SK-N-SH (cell line): ENCODE data around the gene UNC50. TPM values are rescaled to one million over a fixed set of nuclear protein-coding genes. Genes with fewer than 3 reads are reported as not detected.

ENCODE experiments used
- CTCF ChIA-PET: fragments of 300-600, 350-600 bp; formaldehyde crosslinking; extraction: SDS; loops from one replicate; lab custom pipeline; 2021; lab: Yijun Ruan, JAX
- POLR2A ChIA-PET: fragments of 350-600 bp; sonication (Branson Sonifier 250); formaldehyde crosslinking; extraction: SDS; loops from one replicate; lab custom pipeline; 2020; ENCODE audit warnings: antibody characterized with exemption, inconsistent platforms; lab: Yijun Ruan, JAX
- DNase-seq: peaks from one replicate; pipeline ENCODE4 v3.0.0; 2012
- H2AFZ ChIP-seq: fragments of 200-600 bp; sonication (generic); 2 replicates; pipeline ENCODE4 v1.8.1; 2016; ENCODE audit warnings: antibody characterized with exemption, mild to moderate bottlenecking, low read depth
- H3F3A ChIP-seq: fragments of 200-600 bp; sonication (generic); replicated peaks from 2 replicates; pipeline ENCODE3; 2016; ENCODE audit warnings: antibody characterized with exemption, mild to moderate bottlenecking; ENCODE audit not compliant: insufficient read depth
- H3K27ac ChIP-seq, 2 experiments: fragments of 200-500 bp in 1 of 2; fragments of 200-600 bp in 1 of 2; sonication (Bioruptor generic) in 1 of 2; sonication (generic), shearing (Covaris generic) in 1 of 2; 2 replicates each; pipeline versions ENCODE4 v1.5.1 to v1.6.1; 2014 to 2016; ENCODE audit warnings: low read depth in 2 of 2, inconsistent platforms in 1 of 2, low read length in 1 of 2, mild to moderate bottlenecking in 1 of 2, mixed read lengths in 1 of 2
- H3K27me3 ChIP-seq: fragments of 200-600 bp; sonication (generic), shearing (Covaris generic); 2 replicates; pipeline ENCODE4 v1.6.1; 2016; ENCODE audit warnings: mixed run types; ENCODE audit not compliant: insufficient read depth
- H3K36me3 ChIP-seq, 2 experiments: fragments of 200-500 bp in 1 of 2; fragments of 200-600 bp in 1 of 2; sonication (Bioruptor generic) in 1 of 2; sonication (generic) in 1 of 2; replicated peaks in 1 of 2; 2 replicates each; pipeline versions ENCODE3 to v1.5.1; 2014 to 2016; ENCODE audit warnings: low read length in 1 of 2, mild to moderate bottlenecking in 1 of 2; ENCODE audit not compliant: insufficient read depth in 2 of 2, control insufficient read depth in 1 of 2
- H3K4me1 ChIP-seq, 2 experiments: fragments of 200-500 bp in 1 of 2; fragments of 200-600 bp in 1 of 2; sonication (Bioruptor generic) in 1 of 2; sonication (generic), shearing (Covaris generic) in 1 of 2; 2 replicates each; pipeline versions ENCODE4 v1.5.1 to v1.6.1; 2014 to 2016; ENCODE audit warnings: low read depth in 1 of 2, low read length in 1 of 2, mixed run types in 1 of 2; ENCODE audit not compliant: insufficient read depth in 2 of 2, control insufficient read depth in 1 of 2
- H3K4me2 ChIP-seq: fragments of 200-600 bp; sonication (generic), shearing (Covaris generic); 2 replicates; pipeline ENCODE4 v1.6.1; 2017; ENCODE audit warnings: mixed run types
- H3K4me3 ChIP-seq, 2 experiments: fragments of 200-500 bp in 1 of 2; fragments of 200-600 bp in 1 of 2; sonication (Bioruptor generic) in 1 of 2; sonication (generic), shearing (Covaris generic) in 1 of 2; 2 replicates each; pipeline versions ENCODE4 v1.5.1 to v1.8.1; 2014 to 2016; ENCODE audit warnings: low read depth in 2 of 2, inconsistent platforms in 1 of 2, low read length in 1 of 2, mild to moderate bottlenecking in 1 of 2, mixed read lengths in 1 of 2, moderate library complexity in 1 of 2
- H3K79me2 ChIP-seq: fragments of 200-600 bp; sonication (generic); 2 replicates; pipeline ENCODE4 v1.8.1; 2017; ENCODE audit warnings: mild to moderate bottlenecking; ENCODE audit not compliant: insufficient read depth
- H3K9ac ChIP-seq: fragments of 200-600 bp; sonication (generic); 2 replicates; pipeline ENCODE4 v1.6.1; 2017; ENCODE audit warnings: mixed run types
- H3K9me2 ChIP-seq: fragments of 200-600 bp; sonication (generic); 2 replicates; pipeline ENCODE4 v1.6.1; 2017; ENCODE audit warnings: mixed run types
- H3K9me3 ChIP-seq: fragments of 200-600 bp; sonication (generic); 2 replicates; pipeline ENCODE4 v1.6.1; 2017; ENCODE audit warnings: mixed run types, mild to moderate bottlenecking, moderate library complexity
- H4K20me1 ChIP-seq: fragments of 200-600 bp; sonication (generic); 2 replicates; pipeline ENCODE4 v1.6.1; 2017; ENCODE audit warnings: mild to moderate bottlenecking, mixed run types; ENCODE audit not compliant: insufficient read depth
- CHD2 ChIP-seq: fragments of 150-350 bp; IDR thresholded peaks from 2 replicates; pipeline ENCODE4 v1.6.1; 2018; ENCODE audit warnings: low read length; ENCODE audit not compliant: partially characterized antibody
- CTCF ChIP-seq: fragments of 200-600 bp; sonication (generic); IDR thresholded peaks from 2 replicates; pipeline ENCODE4 v1.6.1; 2017; ENCODE audit warnings: antibody characterized with exemption, mild to moderate bottlenecking, moderate library complexity
- EZH2phosphoT487 ChIP-seq: fragments of 200-600 bp; sonication (generic); IDR thresholded peaks from 2 replicates; pipeline ENCODE4 v1.6.1; 2017; ENCODE audit warnings: low read depth, mixed run types, mild to moderate bottlenecking, antibody characterized with exemption, moderate library complexity, borderline replicate concordance
- GABPA ChIP-seq: IDR thresholded peaks from 2 replicates; pipeline ENCODE4 v1.4.0; 2012; ENCODE audit warnings: low read depth, mild to moderate bottlenecking
- GATA2 ChIP-seq: sonication (generic); formaldehyde crosslinking; IDR thresholded peaks from 2 replicates; pipeline ENCODE4 v1.5.0; 2020; ENCODE audit warnings: mild to moderate bottlenecking, missing genetic modification reagents
- JUND ChIP-seq: IDR thresholded peaks from 2 replicates; pipeline ENCODE4 v1.4.0; 2012
- MXI1 ChIP-seq: IDR thresholded peaks from 2 replicates; pipeline ENCODE4 v1.6.1; 2012; ENCODE audit warnings: mild to moderate bottlenecking, low read depth, low read length, improper control_type of control experiment
- NFIC ChIP-seq: IDR thresholded peaks from 2 replicates; pipeline ENCODE4 v1.4.0; 2012; ENCODE audit warnings: borderline replicate concordance
- NRF1 ChIP-seq: IDR thresholded peaks from 2 replicates; pipeline ENCODE4 v1.6.1; 2012; ENCODE audit warnings: low read depth, mild to moderate bottlenecking, low read length
- PBX3 ChIP-seq: IDR thresholded peaks from 2 replicates; pipeline ENCODE4; 2012
- POLR2AphosphoS5 ChIP-seq: IDR thresholded peaks from 2 replicates; pipeline ENCODE4 v1.6.1; 2012; ENCODE audit warnings: low read depth, low read length
- RCOR1 ChIP-seq: fragments of 150-350 bp; IDR thresholded peaks from 2 replicates; pipeline ENCODE4 v1.6.1; 2017; ENCODE audit warnings: antibody characterized with exemption, low read length
- REST ChIP-seq: IDR thresholded peaks from 2 replicates; pipeline ENCODE4 v1.6.1; 2012; ENCODE audit warnings: mild to moderate bottlenecking, low read depth, low read length, moderate library complexity
- RFX5 ChIP-seq: IDR thresholded peaks from 2 replicates; pipeline ENCODE4 v1.6.1; 2012; ENCODE audit warnings: mild to moderate bottlenecking, improper control_type of control experiment, low read length
- SIN3A ChIP-seq: IDR thresholded peaks from 2 replicates; pipeline ENCODE4 v1.6.1; 2012; ENCODE audit warnings: low read depth, mild to moderate bottlenecking, low read length, moderate library complexity, borderline replicate concordance
- TCF12 ChIP-seq: IDR thresholded peaks from 2 replicates; pipeline ENCODE4 v1.4.0; 2012
- YY1 ChIP-seq: IDR thresholded peaks from 2 replicates; pipeline ENCODE4 v1.4.0; 2012; ENCODE audit warnings: low read depth, mild to moderate bottlenecking
- ZBTB33 ChIP-seq: IDR thresholded peaks from 2 replicates; pipeline ENCODE4 v1.4.0; 2012; ENCODE audit warnings: low read depth, borderline replicate concordance
- WGBS: methylation state at CpG from one replicate; pipeline ENCODE4 v1.1.6; 2017; ENCODE audit warnings: low lambda C conversion rate; 5-methylcytosine and 5-hydroxymethylcytosine counted together
- polyA plus RNA-seq, 3 experiments: library from polyadenylated mRNA; depleted of rRNA; stranded (reverse); fragments of >200 nt; gene quantifications; 2 replicates each; pipeline ENCODE4 v1.2.3, GENCODE V29; 2012
- TF ChIP-seq, protein P1 (sequence below): IDR thresholded peaks from 2 replicates; pipeline ENCODE4 v1.4.0; 2012; ENCODE audit warnings: low read depth
- TF ChIP-seq, protein P2 (sequence below): fragments of 150-350 bp; IDR thresholded peaks from 2 replicates; pipeline ENCODE4 v1.6.1; 2016; ENCODE audit warnings: mild to moderate bottlenecking, low read depth, low read length

Gene UNC50
- polyA plus RNA-seq, 1 of the 3 experiments (the other 2 are of a cell fraction) = 46.9 TPM

GRCh38 chr2:98583816-98584618 is 24.4 kb upstream of the UNC50 start (continued):
- TF ChIP-seq EZH2phosphoT487 = no peak

GRCh38 chr2:98585386-98585785 is 23.0 kb upstream of the UNC50 start:
- H3F3A ChIP-seq = peaks cover 4% of the 10 kb centered on the region
- H4K20me1 ChIP-seq = no peaks in the 10 kb centered on the region
- no peaks in the 10 kb centered on the region for H3K4me1 ChIP-seq
- H2AFZ ChIP-seq = no peak overlapping the region
- WGBS = 95% methylated on average over 10 of the region's 10 CpGs
- no peak for TF ChIP-seq SIN3A
- no peak for TF ChIP-seq ZBTB33
- no peak for TF ChIP-seq GABPA
- no peak for TF ChIP-seq GATA2 (CRISPR knock-in tag)
- TF ChIP-seq MXI1 = no peak
- TF ChIP-seq REST = no peak
- no peak for TF ChIP-seq JUND
- TF ChIP-seq CTCF = no peak
- TF ChIP-seq EZH2phosphoT487 = no peak
- no peak for TF ChIP-seq RFX5
- TF ChIP-seq, protein P1, sequence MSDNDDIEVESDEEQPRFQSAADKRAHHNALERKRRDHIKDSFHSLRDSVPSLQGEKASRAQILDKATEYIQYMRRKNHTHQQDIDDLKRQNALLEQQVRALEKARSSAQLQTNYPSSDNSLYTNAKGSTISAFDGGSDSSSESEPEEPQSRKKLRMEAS = no peak
- TF ChIP-seq POLR2AphosphoS5 = no peak
- no peak for TF ChIP-seq NRF1
- no peak for TF ChIP-seq CHD2
- TF ChIP-seq, protein P2, sequence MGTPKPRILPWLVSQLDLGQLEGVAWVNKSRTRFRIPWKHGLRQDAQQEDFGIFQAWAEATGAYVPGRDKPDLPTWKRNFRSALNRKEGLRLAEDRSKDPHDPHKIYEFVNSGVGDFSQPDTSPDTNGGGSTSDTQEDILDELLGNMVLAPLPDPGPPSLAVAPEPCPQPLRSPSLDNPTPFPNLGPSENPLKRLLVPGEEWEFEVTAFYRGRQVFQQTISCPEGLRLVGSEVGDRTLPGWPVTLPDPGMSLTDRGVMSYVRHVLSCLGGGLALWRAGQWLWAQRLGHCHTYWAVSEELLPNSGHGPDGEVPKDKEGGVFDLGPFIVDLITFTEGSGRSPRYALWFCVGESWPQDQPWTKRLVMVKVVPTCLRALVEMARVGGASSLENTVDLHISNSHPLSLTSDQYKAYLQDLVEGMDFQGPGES = no peak
- no peak for TF ChIP-seq YY1
- no peak for TF ChIP-seq NFIC
- TF ChIP-seq PBX3 = no peak
- TF ChIP-seq TCF12 = no peak
- TF ChIP-seq RCOR1 = no peak
- DNase-seq = no peak
- no peak overlapping the region for H3K4me2 ChIP-seq
- no peaks in the 10 kb centered on the region for H3K79me2 ChIP-seq
- H3K27me3 ChIP-seq = no peaks in the 10 kb centered on the region
- H3K4me3 ChIP-seq = no peak overlapping the region
- ChIA-PET POLR2A (interaction anchor here (1.2 kb wide), 1 partner anchor 13 kb away, joined by 4 read pairs; no protein-coding TSS in a partner anchor), CTCF (interaction anchor here (0.6 to 2.4 kb wide), 4 partner anchors 17 to 173 kb away, joined by 3 to 10 read pairs (median 4); no protein-coding TSS in a partner anchor)
- no peaks in the 10 kb centered on the region for H3K9me2 ChIP-seq
- peaks cover 0 to 34% of the 10 kb centered on the region in 2 experiments for H3K36me3 ChIP-seq
- H3K9me3 ChIP-seq = no peaks in the 10 kb centered on the region
- no peak overlapping the region for H3K9ac ChIP-seq
- H3K27ac ChIP-seq = no peak overlapping the region
